Adrenal gland (tissue), 5 donors: ENCODE data around the gene SMIM1.

Experiments used
- CTCF ChIP-seq, 6 experiments: fragments of 450-650 bp in 4 of 6; fragments of 200-600 bp in 2 of 6; sonication (generic) in 1 of 6; IDR thresholded peaks; 1 replicate in 5 of 6; 2 replicates in 1 of 6; pipeline versions ENCODE4 v1.5.1 to v1.8.0; 2016 to 2021; ENCODE audit warnings: antibody characterized with exemption in 6 of 6, mild to moderate bottlenecking in 2 of 6, moderate library complexity in 1 of 6
- POLR2A ChIP-seq, 2 donors: fragments of 450-650 bp; IDR thresholded peaks; one replicate each; pipeline ENCODE4 v1.6.1; 2017; ENCODE audit warnings: antibody characterized with exemption in 2 of 2, mild to moderate bottlenecking in 2 of 2, moderate library complexity in 1 of 2
- donor health status: DM: no; HTN: no; CAD: no.

DNA sequence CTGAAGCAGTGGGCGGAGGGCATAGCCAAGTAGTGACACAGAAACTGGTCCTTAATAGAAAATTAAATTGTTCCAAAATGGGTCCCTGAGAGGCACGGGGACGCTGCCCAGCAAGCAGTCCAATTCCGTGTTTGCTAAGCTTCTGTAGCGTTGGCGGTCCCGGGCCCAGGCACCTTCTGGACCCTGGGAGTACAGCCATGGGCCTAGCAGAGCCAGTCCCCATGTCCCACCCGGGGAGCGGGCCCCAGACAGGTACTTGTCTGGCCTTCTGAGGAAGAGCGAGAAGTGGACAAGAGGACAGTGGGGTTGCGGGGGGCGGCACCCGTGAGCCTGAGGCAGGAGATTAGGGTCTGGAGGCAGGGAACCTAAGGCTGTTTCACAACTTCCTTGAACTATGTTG lies 31.8 kb upstream of the SMIM1 start:
- TF ChIP-seq CTCF (IDR thresholded peaks at IDR 0.05) (no peak), POLR2A (IDR thresholded peaks at IDR 0.05) (no peak)
